CD14-positive monocyte (primary cell): Measurements from ENCODE around the gene ING4. TPM values are rescaled to one million over a fixed set of nuclear protein-coding genes. Genes with fewer than 3 reads are reported as not detected.

ENCODE experiments used
- DNase-seq, 3 donors: peaks; one replicate each; pipeline ENCODE4 v3.0.0-alpha.2; 2011 to 2022
- H2AFZ ChIP-seq: 2 replicates; pipeline ENCODE4 v1.6.0; 2012; ENCODE audit warnings: mild to moderate bottlenecking, low read depth, low read length, inconsistent platforms; ENCODE audit not compliant: insufficient read depth, poor library complexity, severe bottlenecking
- H3K27ac ChIP-seq, 2 donors: 1 replicate in 1 of 2; 2 replicates in 1 of 2; pipeline ENCODE4 v1.5.1; 2012 to 2013; ENCODE audit warnings: low read length in 2 of 2, control low read depth in 1 of 2, inconsistent platforms in 1 of 2, low read depth in 1 of 2, mild to moderate bottlenecking in 1 of 2
- H3K27me3 ChIP-seq, 2 donors: one replicate each; pipeline versions ENCODE4 v1.6.0 to v1.6.1; 2011 to 2013; ENCODE audit warnings: low read length in 2 of 2; ENCODE audit not compliant: control insufficient read depth in 2 of 2, insufficient read depth in 2 of 2
- H3K36me3 ChIP-seq, 2 donors: replicated peaks in 1 of 2; 1 replicate in 1 of 2; 2 replicates in 1 of 2; pipeline versions ENCODE4 v1.5.1 to v1.6.1; 2012 to 2013; ENCODE audit warnings: low read length in 2 of 2, control low read depth in 1 of 2, inconsistent platforms in 1 of 2, mild to moderate bottlenecking in 1 of 2; ENCODE audit not compliant: insufficient read depth in 2 of 2, control insufficient read depth in 1 of 2
- H3K4me1 ChIP-seq, 2 donors: 1 replicate in 1 of 2; 2 replicates in 1 of 2; pipeline versions ENCODE4 v1.5.1 to v1.6.1; 2012 to 2013; ENCODE audit warnings: low read length in 2 of 2, control low read depth in 1 of 2, inconsistent platforms in 1 of 2, mild to moderate bottlenecking in 1 of 2, moderate library complexity in 1 of 2; ENCODE audit not compliant: insufficient read depth in 2 of 2, control insufficient read depth in 1 of 2
- H3K4me2 ChIP-seq: replicated peaks from 2 replicates; pipeline ENCODE3; 2012; ENCODE audit warnings: low read length, moderate library complexity, mild to moderate bottlenecking; ENCODE audit not compliant: poor library complexity, severe bottlenecking; ENCODE audit errors: extremely low read depth
- H3K4me3 ChIP-seq, 3 experiments: fragments of 200-600 bp in 1 of 3; sonication (generic) in 1 of 3; replicated peaks in 1 of 3; 1 replicate in 2 of 3; 2 replicates in 1 of 3; pipeline ENCODE4 v1.5.1; 2011 to 2013; ENCODE audit warnings: low read length in 3 of 3, mild to moderate bottlenecking in 3 of 3, control low read depth in 2 of 3, low read depth in 2 of 3, inconsistent platforms in 1 of 3, moderate library complexity in 1 of 3
- H3K79me2 ChIP-seq: 2 replicates; pipeline ENCODE4 v1.6.0; 2012; ENCODE audit warnings: mild to moderate bottlenecking, control low read depth, inconsistent platforms, low read length, moderate library complexity; ENCODE audit not compliant: insufficient read depth
- H3K9ac ChIP-seq: 2 replicates; pipeline ENCODE4 v1.6.0; 2017; ENCODE audit warnings: low read length, mild to moderate bottlenecking; ENCODE audit not compliant: insufficient read depth, poor library complexity, severe bottlenecking
- H3K9me3 ChIP-seq, 2 donors: replicated peaks in 1 of 2; 1 replicate in 1 of 2; 2 replicates in 1 of 2; pipeline versions ENCODE4 v1.5.1 to v1.6.1; 2012 to 2013; ENCODE audit warnings: low read length in 2 of 2, control low read depth in 1 of 2; ENCODE audit not compliant: control insufficient read depth in 1 of 2, insufficient read depth in 1 of 2
- H4K20me1 ChIP-seq: 2 replicates; pipeline ENCODE4 v1.6.0; 2012; ENCODE audit warnings: mild to moderate bottlenecking, low read length, control low read depth, moderate library complexity; ENCODE audit not compliant: insufficient read depth
- H3K27ac Mint-ChIP-seq, 7 donors: one replicate each; pipeline ENCODE4 v1.8.0; 2020; ENCODE audit warnings: mild to moderate bottlenecking in 7 of 7, mixed read lengths in 7 of 7, moderate library complexity in 6 of 7, inconsistent platforms in 2 of 7
- H3K27me3 Mint-ChIP-seq, 3 donors: one replicate each; pipeline ENCODE4 v1.8.0; 2021 to 2022; ENCODE audit warnings: low read depth in 3 of 3, mild to moderate bottlenecking in 3 of 3, mixed read lengths in 3 of 3, moderate library complexity in 3 of 3, inconsistent platforms in 1 of 3
- H3K36me3 Mint-ChIP-seq, 2 donors: one replicate each; pipeline ENCODE4 v1.8.0; 2020; ENCODE audit warnings: mixed read lengths in 2 of 2, inconsistent platforms in 1 of 2, mild to moderate bottlenecking in 1 of 2
- H3K4me1 Mint-ChIP-seq: one replicate; pipeline ENCODE4 v1.8.0; 2020; ENCODE audit warnings: mild to moderate bottlenecking, mixed read lengths
- H3K4me3 Mint-ChIP-seq, 2 donors: one replicate each; pipeline ENCODE4 v1.8.0; 2020; ENCODE audit warnings: mild to moderate bottlenecking in 2 of 2, mixed read lengths in 2 of 2, moderate library complexity in 1 of 2
- H3K9me3 Mint-ChIP-seq, 7 donors: one replicate each; pipeline ENCODE4 v1.8.0; 2020 to 2022; ENCODE audit warnings: mixed read lengths in 7 of 7, mild to moderate bottlenecking in 6 of 7, moderate library complexity in 6 of 7, inconsistent platforms in 2 of 7
- WGBS: methylation state at CpG from one replicate; pipeline ENCODE4 v1.1.5; 2013; ENCODE audit warnings: missing lambda C conversion rate; ENCODE audit not compliant: insufficient coverage; 5-methylcytosine and 5-hydroxymethylcytosine counted together
- intact Hi-C, 2 donors: fragments of 100-400 bp; cut with micrococcal nuclease; formaldehyde crosslinking; loops; one replicate each; pipeline versions ENCODE4 v1.15.0 to v1.15.1; 2023
- polyA plus RNA-seq, 3 donors: library from polyadenylated mRNA; depleted of rRNA in 1 of 3; unstranded in 2 of 3; stranded (reverse) in 1 of 3; fragments of 300-500 nt in 2 of 3; fragments of >200 nt in 1 of 3; fragmentation: Illumina TruSeq in 2 of 3; gene quantifications; 1 replicate in 2 of 3; 2 replicates in 1 of 3; pipeline ENCODE4 v1.2.3, GENCODE V29; 2012 to 2021
- TF ChIP-seq, protein P1 (sequence below): fragments of 200-600 bp; IDR thresholded peaks from one replicate; pipeline ENCODE4 v1.8.0; 2022; ENCODE audit warnings: antibody characterized with exemption, mild to moderate bottlenecking

Gene ING4
- polyA plus RNA-seq, 3 donors: 62.2 to 67.1 (median 64.0) TPM

- Histone ChIP-seq H3K27me3 (no peaks in the 10 kb centered on the region), H3K9me3 (no peaks in the 10 kb centered on the region), H3K36me3 (no peaks in the 10 kb centered on the region), H3K4me2 (no peak overlapping the region), H3K4me3 (no peak overlapping the region), H3K9ac (no peak overlapping the region), H2AFZ (peak overlapping the region; percentile 73), H3K79me2 (no peaks in the 10 kb centered on the region), H3K4me1 (peaks cover 51 to 59% of the 10 kb centered on the region in 2 donors), H3K27ac (peak overlapping the region in 1 of 2 donors; percentile 41), H4K20me1 (no peaks in the 10 kb centered on the region)
- Mint-ChIP-seq H3K4me1 (peaks cover 63% of the 10 kb centered on the region), H3K4me3 (no peak overlapping the region), H3K27me3 (peaks cover 0 to 3% (median 3%) of the 10 kb centered on the region in 3 donors), H3K27ac (peak overlapping the region; percentile 13 to 86 (median 58)), H3K36me3 (no peaks in the 10 kb centered on the region), H3K9me3 (peaks cover 0 to 2% (median 0%) of the 10 kb centered on the region in 7 donors)
- WGBS: 16% methylated on average over 2 of the region's 3 CpGs
- peak in 1 of 3 donors; percentile 3 for DNase-seq
- intact Hi-C loops: loop anchor here (5.0 kb wide), 4 partner anchors 66 to 206 kb away; partner anchors contain the start of genes GPR162 (in 1 of the 2) and ZNF384 (in 1 of the 2)
- TF ChIP-seq, protein P1, sequence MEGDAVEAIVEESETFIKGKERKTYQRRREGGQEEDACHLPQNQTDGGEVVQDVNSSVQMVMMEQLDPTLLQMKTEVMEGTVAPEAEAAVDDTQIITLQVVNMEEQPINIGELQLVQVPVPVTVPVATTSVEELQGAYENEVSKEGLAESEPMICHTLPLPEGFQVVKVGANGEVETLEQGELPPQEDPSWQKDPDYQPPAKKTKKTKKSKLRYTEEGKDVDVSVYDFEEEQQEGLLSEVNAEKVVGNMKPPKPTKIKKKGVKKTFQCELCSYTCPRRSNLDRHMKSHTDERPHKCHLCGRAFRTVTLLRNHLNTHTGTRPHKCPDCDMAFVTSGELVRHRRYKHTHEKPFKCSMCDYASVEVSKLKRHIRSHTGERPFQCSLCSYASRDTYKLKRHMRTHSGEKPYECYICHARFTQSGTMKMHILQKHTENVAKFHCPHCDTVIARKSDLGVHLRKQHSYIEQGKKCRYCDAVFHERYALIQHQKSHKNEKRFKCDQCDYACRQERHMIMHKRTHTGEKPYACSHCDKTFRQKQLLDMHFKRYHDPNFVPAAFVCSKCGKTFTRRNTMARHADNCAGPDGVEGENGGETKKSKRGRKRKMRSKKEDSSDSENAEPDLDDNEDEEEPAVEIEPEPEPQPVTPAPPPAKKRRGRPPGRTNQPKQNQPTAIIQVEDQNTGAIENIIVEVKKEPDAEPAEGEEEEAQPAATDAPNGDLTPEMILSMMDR: no peak
Measured at GRCh38 chr12:6615802-6616201, 47.1 kb downstream of the ING4 start.

DNA sequence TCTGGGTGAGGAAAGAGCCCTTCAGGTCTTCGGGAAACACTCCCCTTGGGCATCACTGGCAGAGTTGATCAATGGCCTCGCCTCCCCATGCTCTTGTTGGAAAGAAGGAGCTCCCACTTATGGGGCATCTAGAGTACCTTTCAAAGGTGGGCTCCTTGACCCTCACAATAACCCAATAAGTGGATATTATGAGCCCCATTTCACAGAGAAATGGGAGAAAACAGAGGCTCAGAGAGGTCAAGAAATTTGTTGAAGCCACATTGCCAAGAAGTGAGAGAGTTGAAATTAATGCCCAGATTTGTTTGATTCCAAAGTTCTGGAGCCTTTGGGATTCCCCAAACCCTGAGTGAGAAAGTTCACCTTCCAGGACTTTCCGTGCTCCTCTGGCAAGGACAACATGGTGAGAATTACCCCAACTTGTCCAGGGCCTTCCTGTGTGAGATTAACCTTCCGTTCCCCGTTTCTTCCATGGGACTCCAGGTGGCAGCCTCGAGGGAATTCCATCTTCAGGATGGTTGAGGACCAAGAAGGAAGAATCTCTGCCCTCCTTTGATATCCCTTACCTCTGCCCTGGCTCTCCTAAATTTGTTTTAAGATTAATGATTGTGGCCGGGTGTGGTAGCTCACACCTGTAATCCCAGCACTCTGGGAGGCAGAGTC lies 48.3 kb downstream of the ING4 start:
- Mint-ChIP-seq H3K4me3 (no peak overlapping the region), H3K9me3 (peaks cover 0 to 3% (median 0%) of the 10 kb centered on the region in 7 donors), H3K36me3 (no peaks in the 10 kb centered on the region), H3K27me3 (peaks cover 0 to 3% (median 3%) of the 10 kb centered on the region in 3 donors), H3K4me1 (peaks cover 61% of the 10 kb centered on the region), H3K27ac (peak overlapping the region; percentile 36 to 92 (median 87))
- Histone ChIP-seq H3K4me1 (peaks cover 44 to 49% of the 10 kb centered on the region in 2 donors), H3K4me2 (no peak overlapping the region), H3K27me3 (no peaks in the 10 kb centered on the region), H2AFZ (peak overlapping the region; percentile 62), H3K36me3 (no peaks in the 10 kb centered on the region), H3K27ac (peak overlapping the region; percentile 51 to 72), H4K20me1 (no peaks in the 10 kb centered on the region), H3K9me3 (no peaks in the 10 kb centered on the region), H3K9ac (no peak overlapping the region), H3K79me2 (no peaks in the 10 kb centered on the region), H3K4me3 (peak overlapping the region in 1 of 3 experiments; percentile 32)
- intact Hi-C loops: loop anchor here (5.0 kb wide), 4 partner anchors 68 to 208 kb away; partner anchors contain the start of genes GPR162 (in 1 of the 2) and ZNF384 (in 1 of the 2)
- WGBS: 64% methylated on average over 3 of the region's 7 CpGs
- no peak for DNase-seq
- TF ChIP-seq, protein P1: no peak
